ENCODE measurements around the gene SRGAP3.
"Not testable (repeated sequence)": the region's sequence is repeated elsewhere in the genome, so short reads cannot be mapped to it uniquely, and the experiment has no call there.

The SRGAP3 gene

GRCh38 chr3:9111417-9111816 lies 138.0 kb downstream of the SRGAP3 start:
- DNase-seq (ENCODE audit: low spot score), result no peak

GRCh38 chr3:9110802-9111201 lies 138.6 kb downstream of the SRGAP3 start:
- no peak for DNase-seq (ENCODE audit: low spot score)

GRCh38 chr3:9110316-9110715 lies 139.1 kb downstream of the SRGAP3 start:
- no peak for DNase-seq (ENCODE audit: low spot score)

GRCh38 chr3:9109568-9109914 lies 139.9 kb downstream of the SRGAP3 start:
- DNase-seq (ENCODE audit: low spot score), result no peak

- DNase-seq (ENCODE audit: low spot score), result no peak
Measured at GRCh38 chr3:9108876-9109567, 140.4 kb downstream of the SRGAP3 start.

GRCh38 chr3:9107738-9108137 lies 141.7 kb downstream of the SRGAP3 start:
- no peak for DNase-seq (ENCODE audit: low spot score)

GRCh38 chr3:9105421-9105820 lies 144.0 kb downstream of the SRGAP3 start:
- DNase-seq (ENCODE audit: low spot score), result no peak

GRCh38 chr3:9104121-9104520 lies 145.3 kb downstream of the SRGAP3 start:
- DNase-seq (ENCODE audit: low spot score), result no peak

- DNase-seq (ENCODE audit: low spot score), result no peak
Measured at GRCh38 chr3:9102240-9102981, 147.0 kb downstream of the SRGAP3 start.

- DNase-seq (ENCODE audit: low spot score), result no peak
Measured at GRCh38 chr3:9101286-9101685, 148.2 kb downstream of the SRGAP3 start.

- DNase-seq (ENCODE audit: low spot score), result no peak
Measured at GRCh38 chr3:9100513-9100894, 148.9 kb downstream of the SRGAP3 start.

- no peak for DNase-seq (ENCODE audit: low spot score)
Measured at GRCh38 chr3:9099702-9100512, 149.5 kb downstream of the SRGAP3 start.

GRCh38 chr3:9098716-9099675 lies 150.4 kb downstream of the SRGAP3 start:
- no peak for DNase-seq (ENCODE audit: low spot score)

GRCh38 chr3:9097495-9097894 lies 152.0 kb downstream of the SRGAP3 start:
- no peak for DNase-seq (ENCODE audit: low spot score)

GRCh38 chr3:9091486-9092235 lies 157.8 kb downstream of the SRGAP3 start:
- no peak for DNase-seq (ENCODE audit: low spot score)

- no peak for DNase-seq (ENCODE audit: low spot score)
Measured at GRCh38 chr3:9088441-9089353, 160.7 kb downstream of the SRGAP3 start.

GRCh38 chr3:9087831-9088413 lies 161.5 kb downstream of the SRGAP3 start:
- no peak for DNase-seq (ENCODE audit: low spot score)

GRCh38 chr3:9085428-9085827 lies 164.0 kb downstream of the SRGAP3 start:
- not testable (repeated sequence) for DNase-seq (ENCODE audit: low spot score)

- no peak for DNase-seq (ENCODE audit: low spot score)
Measured at GRCh38 chr3:9081184-9081818, 168.1 kb downstream of the SRGAP3 start.

All from germinal center (tissue), 1 donor.